HEK293 (cell line): ENCODE measurements around the gene AMBRA1.

Experiments used
- CTCF ChIA-PET: fragments of 350-600 bp; formaldehyde crosslinking; extraction: SDS; loops from one replicate; lab custom pipeline; 2021; ENCODE audit warnings: antibody characterized with exemption; lab: Yijun Ruan, JAX
- POLR2A ChIA-PET: fragments of 300-600 bp; formaldehyde crosslinking; extraction: SDS; loops from one replicate; lab custom pipeline; 2020; ENCODE audit warnings: antibody characterized with exemption, inconsistent platforms; lab: Yijun Ruan, JAX
- H3K27ac ChIP-seq: fragments of 200-500 bp; sonication (Bioruptor generic); 2 replicates; pipeline ENCODE4 v1.5.1; 2014; ENCODE audit warnings: low read depth, low read length, control low read depth, inconsistent platforms; ENCODE audit errors: extremely low read depth
- H3K36me3 ChIP-seq, 2 experiments: fragments of 200-500 bp in 1 of 2; sonication (Bioruptor generic) in 1 of 2; 1 replicate in 1 of 2; 2 replicates in 1 of 2; pipeline ENCODE4 v1.5.1; 2014 to 2017; ENCODE audit warnings: inconsistent platforms in 2 of 2, low read length in 2 of 2; ENCODE audit not compliant: control insufficient read depth in 2 of 2, insufficient read depth in 1 of 2
- H3K4me1 ChIP-seq: fragments of 200-500 bp; sonication (Bioruptor generic); 2 replicates; pipeline ENCODE4 v1.5.1; 2014; ENCODE audit warnings: mild to moderate bottlenecking, low read length, inconsistent platforms; ENCODE audit not compliant: control insufficient read depth, insufficient read depth
- H3K4me3 ChIP-seq: 2 replicates; pipeline ENCODE4 v1.5.1; 2011; ENCODE audit warnings: low read depth, mild to moderate bottlenecking, control low read depth, low read length, moderate library complexity
- H3K9me3 ChIP-seq: fragments of 200-500 bp; sonication (Bioruptor generic); 2 replicates; pipeline ENCODE4 v1.5.1; 2014; ENCODE audit warnings: low read depth, low read length, inconsistent platforms; ENCODE audit not compliant: control insufficient read depth, insufficient read depth
- RBAK ChIP-seq: fragments of 450-650 bp; formaldehyde crosslinking; IDR thresholded peaks from 2 replicates; pipeline ENCODE4 v1.5.1; 2016; ENCODE audit warnings: missing biosample characterization, missing genetic modification characterization
- SETDB1 ChIP-seq: IDR thresholded peaks from one replicate; pipeline ENCODE4 v1.6.1; 2017; ENCODE audit warnings: mild to moderate bottlenecking, low read length, moderate library complexity, mixed read lengths; ENCODE audit not compliant: insufficient read length
- SP7 ChIP-seq: fragments of 450-650 bp; formaldehyde crosslinking; IDR thresholded peaks from 2 replicates; pipeline ENCODE4 v1.5.1; 2016; ENCODE audit warnings: missing biosample characterization, missing genetic modification characterization
- ZBTB17 ChIP-seq: fragments of 450-650 bp; formaldehyde crosslinking; IDR thresholded peaks from 2 replicates; pipeline ENCODE4 v1.5.1; 2016; ENCODE audit warnings: missing biosample characterization, missing genetic modification characterization
- ZBTB44 ChIP-seq: fragments of 450-650 bp; IDR thresholded peaks from 2 replicates; pipeline ENCODE4 v1.5.1; 2018; ENCODE audit warnings: missing biosample characterization, mild to moderate bottlenecking, missing genetic modification characterization
- ZBTB6 ChIP-seq: fragments of 450-650 bp; formaldehyde crosslinking; IDR thresholded peaks from 2 replicates; pipeline ENCODE4 v1.5.1; 2017; ENCODE audit warnings: missing biosample characterization, missing genetic modification characterization
- ZBTB8A ChIP-seq: fragments of 450-650 bp; formaldehyde crosslinking; IDR thresholded peaks from 2 replicates; pipeline ENCODE4 v1.5.1; 2016; ENCODE audit warnings: missing biosample characterization, missing genetic modification characterization
- ZNF138 ChIP-seq: fragments of 450-650 bp; formaldehyde crosslinking; IDR thresholded peaks from 2 replicates; pipeline ENCODE4 v1.5.1; 2016; ENCODE audit warnings: missing biosample characterization, missing genetic modification characterization, borderline replicate concordance
- ZNF18 ChIP-seq: fragments of 450-650 bp; formaldehyde crosslinking; IDR thresholded peaks from 2 replicates; pipeline ENCODE4 v1.5.1; 2016; ENCODE audit warnings: missing biosample characterization, missing genetic modification characterization
- ZNF184 ChIP-seq: fragments of 450-650 bp; IDR thresholded peaks from 2 replicates; pipeline ENCODE4 v1.5.1; 2018; ENCODE audit warnings: missing biosample characterization, mild to moderate bottlenecking, missing genetic modification characterization
- ZNF239 ChIP-seq: fragments of 450-650 bp; formaldehyde crosslinking; IDR thresholded peaks from 2 replicates; pipeline ENCODE4 v1.5.1; 2016; ENCODE audit warnings: missing biosample characterization, missing genetic modification characterization
- ZNF266 ChIP-seq: fragments of 450-650 bp; formaldehyde crosslinking; IDR thresholded peaks from 2 replicates; pipeline ENCODE4 v1.5.1; 2016; ENCODE audit warnings: missing biosample characterization, missing genetic modification characterization, low read depth
- ZNF341 ChIP-seq: fragments of 450-650 bp; formaldehyde crosslinking; IDR thresholded peaks from 2 replicates; pipeline ENCODE4; 2016; ENCODE audit warnings: low read depth, missing biosample characterization, missing genetic modification characterization
- ZNF394 ChIP-seq: fragments of 450-650 bp; formaldehyde crosslinking; IDR thresholded peaks from 2 replicates; pipeline ENCODE4 v1.5.1; 2016; ENCODE audit warnings: missing biosample characterization, missing genetic modification characterization, mild to moderate bottlenecking, moderate library complexity, borderline replicate concordance
- ZNF404 ChIP-seq: fragments of 450-650 bp; formaldehyde crosslinking; IDR thresholded peaks from 2 replicates; pipeline ENCODE4 v1.5.1; 2017; ENCODE audit warnings: missing biosample characterization, missing genetic modification characterization
- ZNF423 ChIP-seq: fragments of 450-650 bp; formaldehyde crosslinking; IDR thresholded peaks from 2 replicates; pipeline ENCODE4 v1.5.1; 2016; ENCODE audit warnings: missing biosample characterization, missing genetic modification characterization
- ZNF624 ChIP-seq: fragments of 450-650 bp; formaldehyde crosslinking; IDR thresholded peaks from 2 replicates; pipeline ENCODE4 v1.5.1; 2017; ENCODE audit warnings: missing biosample characterization, missing genetic modification characterization
- ZNF626 ChIP-seq: fragments of 450-650 bp; sonication (Bioruptor Pico); formaldehyde crosslinking; IDR thresholded peaks from 2 replicates; pipeline ENCODE4 v1.5.1; 2018; ENCODE audit warnings: missing biosample characterization, missing genetic modification characterization, inconsistent platforms
- ZNF654 ChIP-seq: fragments of 450-650 bp; formaldehyde crosslinking; IDR thresholded peaks from 2 replicates; pipeline ENCODE4 v1.5.1; 2016; ENCODE audit warnings: low read depth, missing biosample characterization, missing genetic modification characterization
- ZNF791 ChIP-seq: fragments of 450-650 bp; formaldehyde crosslinking; IDR thresholded peaks from 2 replicates; pipeline ENCODE4 v1.5.1; 2016; ENCODE audit warnings: missing biosample characterization, missing genetic modification characterization
- ZNF792 ChIP-seq: fragments of 450-650 bp; formaldehyde crosslinking; IDR thresholded peaks from 2 replicates; pipeline ENCODE4 v1.5.1; 2016; ENCODE audit warnings: missing biosample characterization, missing genetic modification characterization
- ZSCAN23 ChIP-seq: fragments of 450-650 bp; formaldehyde crosslinking; IDR thresholded peaks from 2 replicates; pipeline ENCODE4 v1.5.1; 2016; ENCODE audit warnings: missing biosample characterization, missing genetic modification characterization

Gene AMBRA1

GRCh38 chr11:46378296-46378695 is 215.5 kb downstream of the AMBRA1 start:
- CTCF ChIA-PET, result interaction anchor here (0.6 to 4.0 kb wide), 7 partner anchors 8 to 237 kb away, joined by 4 to 18 read pairs (median 5); partner anchors contain the start of gene DGKZ
- no peak overlapping the region for H3K27ac ChIP-seq
- POLR2A ChIA-PET, result interaction anchor here (1.0 to 1.4 kb wide), 2 partner anchors 14 to 21 kb away, joined by 4 read pairs; no protein-coding TSS in a partner anchor
- peaks cover 0 to 54% of the 10 kb centered on the region in 2 experiments; a peak in 1 of 3 replicates for H3K36me3 ChIP-seq
- no peaks in the 10 kb centered on the region for H3K9me3 ChIP-seq
- H3K4me1 ChIP-seq, result no peaks in the 10 kb centered on the region
- no peak overlapping the region for H3K4me3 ChIP-seq
- no peak for TF ChIP-seq ZBTB44
- no peak for TF ChIP-seq ZBTB17 (tag by site-specific recombination)
- TF ChIP-seq SETDB1, result no peak
- TF ChIP-seq ZNF184 (tag by site-specific recombination), result no peak
- TF ChIP-seq ZBTB6 (tag by site-specific recombination), result no peak
- TF ChIP-seq ZBTB8A (tag by site-specific recombination), result no peak
- TF ChIP-seq ZNF404, result no peak
- TF ChIP-seq ZNF792 (tag by site-specific recombination), result no peak
- TF ChIP-seq ZNF394 (tag by site-specific recombination), result no peak
- TF ChIP-seq ZNF239, result no peak
- no peak for TF ChIP-seq ZNF626 (tag by site-specific recombination)
- no peak for TF ChIP-seq ZNF266
- TF ChIP-seq ZSCAN23, result no peak
- no peak for TF ChIP-seq ZNF654
- TF ChIP-seq ZNF624, result no peak
- no peak for TF ChIP-seq ZNF18 (tag by site-specific recombination)
- no peak for TF ChIP-seq ZNF423 (tag by site-specific recombination)

GRCh38 chr11:46377831-46378230 is 216.0 kb downstream of the AMBRA1 start:
- TF ChIP-seq RBAK (tag by site-specific recombination), result no peak
- no peak for TF ChIP-seq ZNF341 (tag by site-specific recombination)
- H3K27ac ChIP-seq, result no peak overlapping the region
- CTCF ChIA-PET, result interaction anchor here (0.6 to 4.0 kb wide), 11 partner anchors 9 to 447 kb away, joined by 3 to 18 read pairs (median 4); partner anchors contain the start of gene DGKZ
- no peaks in the 10 kb centered on the region for H3K4me1 ChIP-seq
- no peak overlapping the region for H3K4me3 ChIP-seq
- POLR2A ChIA-PET, result interaction anchor here (1.0 to 1.4 kb wide), 2 partner anchors 14 to 21 kb away, joined by 4 read pairs; no protein-coding TSS in a partner anchor
- peaks cover 0 to 52% of the 10 kb centered on the region in 2 experiments; a peak in 1 of 3 replicates for H3K36me3 ChIP-seq
- H3K9me3 ChIP-seq, result no peaks in the 10 kb centered on the region

- POLR2A ChIA-PET, result no interaction called here
Measured at GRCh38 chr11:46377290-46377689, 216.5 kb downstream of the AMBRA1 start.

More at GRCh38 chr11:46377290-46377689, 216.5 kb downstream of the AMBRA1 start:
- Histone ChIP-seq H3K4me3 (no peak overlapping the region), H3K4me1 (no peaks in the 10 kb centered on the region), H3K9me3 (no peaks in the 10 kb centered on the region), H3K36me3 (peaks cover 0 to 56% of the 10 kb centered on the region in 2 experiments; a peak in 1 of 3 replicates), H3K27ac (no peak overlapping the region)
- no peak for TF ChIP-seq ZNF138 (tag by site-specific recombination)
- TF ChIP-seq ZNF791 (tag by site-specific recombination), result no peak
- TF ChIP-seq SP7 (tag by site-specific recombination), result no peak
- CTCF ChIA-PET, result interaction anchor here (0.6 to 4.0 kb wide), 9 partner anchors 9 to 448 kb away, joined by 3 to 18 read pairs (median 4); partner anchors contain the start of gene DGKZ
